ENCODE measurements around the gene CFL1.

- no peak for TF ChIP-seq CTCF (IDR thresholded peaks at IDR 0.05)
- TF ChIP-seq SIN3A (IDR thresholded peaks at IDR 0.05; ENCODE audit: borderline replicate concordance, low read depth, low read length), result no peak
- TF ChIP-seq POLR2AphosphoS5 (IDR thresholded peaks at IDR 0.05; ENCODE audit: low read depth, low read length), result no peak
- no peak for TF ChIP-seq MAX (IDR thresholded peaks at IDR 0.05; ENCODE audit: low read depth)
- TF ChIP-seq GATA2 (CRISPR knock-in tag; IDR thresholded peaks at IDR 0.05), result no peak
- no peak for TF ChIP-seq CHD2 (IDR thresholded peaks at IDR 0.05; ENCODE audit: low read length, partially characterized antibody)
- no peak for TF ChIP-seq SMC3 (IDR thresholded peaks at IDR 0.05; ENCODE audit: low read depth, low read length)
- TF ChIP-seq RAD21 (IDR thresholded peaks at IDR 0.05; ENCODE audit: low read length), result no peak
- no peak for TF ChIP-seq USF1 (IDR thresholded peaks at IDR 0.05; ENCODE audit: borderline replicate concordance, low read depth)
- no peak for TF ChIP-seq RFX5 (IDR thresholded peaks at IDR 0.05; ENCODE audit: low read length)
- TF ChIP-seq PBX3 (IDR thresholded peaks at IDR 0.05), result no peak
- TF ChIP-seq YY1 (IDR thresholded peaks at IDR 0.05; ENCODE audit: low read depth), result no peak
- TF ChIP-seq REST (IDR thresholded peaks at IDR 0.05; ENCODE audit: low read depth, low read length), result no peak
These were observed 22.0 kb upstream of the CFL1 start for GRCh38 chr11:65880027-65880426.

Measured in SK-N-SH (cell line).